Spleen (tissue), 11 donors: ENCODE results near the gene MFAP3L. TPM values are rescaled to one million over a fixed set of nuclear protein-coding genes. Genes with fewer than 3 reads are reported as not detected.

Source experiments
- DNase-seq: peaks from one replicate; pipeline ENCODE4 v3.0.0-alpha.2; 2020
- H3K27ac ChIP-seq, 8 donors: fragments of 200-600 bp; sonication (generic) in 7 of 8; 1 replicate in 4 of 8; 2 replicates in 4 of 8; pipeline versions ENCODE4 v1.5.0 to v1.8.0; 2016 to 2021; ENCODE audit warnings: inconsistent platforms in 4 of 8, mild to moderate bottlenecking in 4 of 8, moderate library complexity in 1 of 8
- H3K27me3 ChIP-seq, 7 donors: fragments of 200-600 bp; sonication (generic) in 6 of 7; replicated peaks in 1 of 7; 1 replicate in 4 of 7; 2 replicates in 3 of 7; pipeline versions ENCODE4 v1.5.0 to v1.8.0; 2016 to 2021; ENCODE audit warnings: inconsistent platforms in 3 of 7, mild to moderate bottlenecking in 1 of 7
- H3K36me3 ChIP-seq, 6 donors: fragments of 200-600 bp; sonication (generic) in 5 of 6; 1 replicate in 4 of 6; 2 replicates in 2 of 6; pipeline versions ENCODE4 v1.5.0 to v1.8.0; 2016 to 2021; ENCODE audit warnings: inconsistent platforms in 2 of 6
- H3K4me1 ChIP-seq, 6 donors: fragments of 200-600 bp; sonication (generic) in 5 of 6; 1 replicate in 3 of 6; 2 replicates in 3 of 6; pipeline versions ENCODE4 v1.5.0 to v1.8.0; 2016 to 2021; ENCODE audit warnings: inconsistent platforms in 3 of 6
- H3K4me3 ChIP-seq, 8 donors: fragments of 200-600 bp; sonication (generic) in 7 of 8; 1 replicate in 4 of 8; 2 replicates in 4 of 8; pipeline versions ENCODE4 v1.5.0 to v1.8.0; 2016 to 2021; ENCODE audit warnings: inconsistent platforms in 4 of 8, mild to moderate bottlenecking in 4 of 8, moderate library complexity in 2 of 8
- H3K9me3 ChIP-seq, 8 donors: fragments of 200-600 bp; sonication (generic) in 7 of 8; 1 replicate in 4 of 8; 2 replicates in 4 of 8; pipeline versions ENCODE4 v1.5.0 to v1.8.0; 2016 to 2021; ENCODE audit warnings: inconsistent platforms in 4 of 8
- CTCF ChIP-seq, 11 experiments: fragments of 200-600 bp in 7 of 11; fragments of 450-650 bp in 4 of 11; sonication (generic) in 4 of 11; IDR thresholded peaks in 8 of 11; conservative IDR thresholded peaks in 3 of 11; 1 replicate in 7 of 11; 2 replicates in 4 of 11; pipeline versions ENCODE4 v1.4.0 to v1.8.0; 2016 to 2021; ENCODE audit warnings: antibody characterized with exemption in 11 of 11, inconsistent platforms in 4 of 11, mild to moderate bottlenecking in 1 of 11
- POLR2A ChIP-seq, 3 donors: fragments of 450-650 bp; IDR thresholded peaks; one replicate each; pipeline ENCODE4 v1.5.1; 2017; ENCODE audit warnings: antibody characterized with exemption in 3 of 3, mild to moderate bottlenecking in 1 of 3
- POLR2AphosphoS5 ChIP-seq, 3 donors: sonication (generic); formaldehyde crosslinking; IDR thresholded peaks; one replicate each; pipeline ENCODE4 v1.5.1; 2017; ENCODE audit warnings: antibody characterized with exemption in 3 of 3
- WGBS, 5 donors: extraction: QIAGEN DNeasy Blood & Tissue Kit in 3 of 5; methylation state at CpG; one replicate each; pipeline versions ENCODE4 v1.1.5 to v1.1.7; 2013 to 2018; 5-methylcytosine and 5-hydroxymethylcytosine counted together
- intact Hi-C: fragments of 100-400 bp; cut with DNase I; formaldehyde crosslinking; loops from one replicate; pipeline ENCODE4 v1.15.0; 2023; ENCODE audit warnings: low total_unique reads
- polyA plus RNA-seq, 3 donors: library from polyadenylated mRNA; stranded (reverse); fragments of 200-250 nt; gene quantifications; one replicate each; pipeline ENCODE4 v1.2.1, GENCODE V29; 2013
- total RNA-seq, 7 donors: library from RNA; depleted of rRNA in 3 of 7; stranded (reverse); fragments of >200 nt in 3 of 7; fragmentation: NEBNext Ultra II Directional in 4 of 7; extraction: Animal tissue kit (Norgen Biotek cat#: 25700) in 4 of 7; gene quantifications; one replicate each; pipeline versions ENCODE4 v1.1.0 to v1.2.1, GENCODE V29; 2016 to 2021
- donor health status: healthy with polysubstance abuse.
- donor health status: DM: no; HTN: no; CAD: no; lungs with moderate emphysema.
- donor health status: DM: no; HTN: no; CAD: no.
- donor health status: Bipolar disorder and iron deficiency.
- donor health status: healthy.
- donor health status: DM: no; HTN: no; CAD: no.
- donor health status: DM: yes; HTN: yes; CAD: no.

Gene MFAP3L
- total and polyA plus RNA-seq, 10 donors: 0.35 to 14.3 (median 5.4) TPM

DNA sequence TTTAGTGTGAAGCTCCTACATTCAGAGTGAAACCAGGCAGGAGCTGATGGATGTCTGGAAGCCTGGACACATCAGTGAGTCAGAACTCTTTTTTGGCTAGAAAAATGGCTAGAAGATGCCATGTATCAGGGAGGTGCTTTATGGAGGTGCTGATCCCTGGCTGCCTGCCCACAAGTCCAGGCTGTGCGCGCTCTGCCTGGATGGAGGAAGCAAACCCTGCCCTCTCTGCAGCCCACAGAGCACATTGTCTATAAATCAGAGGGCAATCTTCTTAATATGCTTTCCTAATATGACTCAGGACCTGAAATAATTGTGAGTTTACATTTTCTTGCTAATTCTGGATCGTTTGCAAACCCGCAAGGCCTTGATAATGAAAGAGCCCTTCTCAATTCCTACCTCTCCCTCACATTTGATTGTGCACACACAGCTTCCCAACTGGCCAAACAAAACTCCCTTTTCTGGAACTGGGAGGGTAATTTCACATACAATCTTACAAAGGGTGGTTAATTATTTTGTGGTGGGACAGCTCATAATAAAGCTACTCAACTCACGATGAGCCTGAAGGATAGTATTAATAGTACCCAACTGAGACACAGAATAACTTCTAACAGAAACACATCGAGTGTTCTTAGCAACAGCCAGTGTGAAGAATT is 11.7 kb downstream of the MFAP3L start:
- TF ChIP-seq POLR2AphosphoS5 (IDR thresholded peaks at IDR 0.05) (no peak), CTCF (IDR thresholded peaks at IDR 0.05 in 8 of 11, conservative IDR thresholded peaks at IDR 0.05 in 3 of 11) (no peak), POLR2A (IDR thresholded peaks at IDR 0.05) (no peak)
- DNase-seq: no peak
- no peak overlapping the region for H3K4me3 ChIP-seq
- H3K4me1 ChIP-seq: no peaks in the 10 kb centered on the region
- H3K36me3 ChIP-seq: no peaks in the 10 kb centered on the region
- no peak overlapping the region for H3K27ac ChIP-seq
- intact Hi-C loops: no loop called here
- 64 to 74% (median 70%) methylated on average over 6 of the region's 6 CpGs for WGBS, 5 donors
- H3K9me3 ChIP-seq: no peaks in the 10 kb centered on the region
- no peaks in the 10 kb centered on the region for H3K27me3 ChIP-seq

DNA sequence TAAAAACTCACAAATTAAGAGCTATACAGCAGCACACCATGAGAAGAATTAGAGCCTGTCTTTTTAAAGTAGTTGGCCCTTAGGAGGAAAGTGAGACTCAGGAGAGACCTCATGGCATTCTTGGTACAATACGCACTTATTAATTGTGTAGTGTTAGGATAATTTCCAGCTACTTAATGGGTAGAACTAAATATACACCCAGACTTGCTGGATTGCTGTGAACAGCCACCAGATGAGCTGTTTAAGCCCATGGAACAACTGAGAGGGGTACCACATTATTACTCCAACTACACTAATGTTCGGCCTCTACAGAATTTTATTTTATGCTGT is 13.6 kb downstream of the MFAP3L start:
- peaks cover 0 to 12% (median 3%) of the 10 kb centered on the region in 6 donors for H3K4me1 ChIP-seq
- no peak for DNase-seq
- H3K4me3 ChIP-seq: no peak overlapping the region
- no peaks in the 10 kb centered on the region for H3K9me3 ChIP-seq
- peak overlapping the region in 5 of 8 donors; percentile 3 to 57 (median 40) for H3K27ac ChIP-seq
- H3K36me3 ChIP-seq: no peaks in the 10 kb centered on the region
- WGBS, 5 donors: 92 to 98% (median 95%) methylated on average over 2 of the region's 2 CpGs
- intact Hi-C loops: no loop called here
- H3K27me3 ChIP-seq: no peaks in the 10 kb centered on the region
- no peak for TF ChIP-seq POLR2AphosphoS5 (IDR thresholded peaks at IDR 0.05)
- TF ChIP-seq POLR2A (IDR thresholded peaks at IDR 0.05): no peak
- TF ChIP-seq CTCF (IDR thresholded peaks at IDR 0.05 in 8 of 11, conservative IDR thresholded peaks at IDR 0.05 in 3 of 11): no peak

GRCh38 chr4:170011921-170012628 is 14.1 kb downstream of the MFAP3L start:
- no peaks in the 10 kb centered on the region for H3K36me3 ChIP-seq
- TF ChIP-seq POLR2A (IDR thresholded peaks at IDR 0.05) (no peak), CTCF (IDR thresholded peaks at IDR 0.05 in 8 of 11, conservative IDR thresholded peaks at IDR 0.05 in 3 of 11) (no peak), POLR2AphosphoS5 (IDR thresholded peaks at IDR 0.05) (no peak)
- peaks cover 0 to 16% (median 3%) of the 10 kb centered on the region in 6 donors for H3K4me1 ChIP-seq
- H3K27ac ChIP-seq: peak overlapping the region in 5 of 8 donors; percentile 3 to 57 (median 40)
- WGBS, 5 donors: 28 to 43% (median 38%) methylated on average over 7 of the region's 7 CpGs
- intact Hi-C loops: no loop called here
- no peaks in the 10 kb centered on the region for H3K27me3 ChIP-seq
- DNase-seq: no peak
- no peak overlapping the region for H3K4me3 ChIP-seq
- no peaks in the 10 kb centered on the region for H3K9me3 ChIP-seq

GRCh38 chr4:170009291-170009690 is 16.9 kb downstream of the MFAP3L start:
- 73 to 95% (median 91%) methylated on average over 4 of the region's 4 CpGs for WGBS, 5 donors
- Histone ChIP-seq H3K4me3 (no peak overlapping the region), H3K4me1 (peaks cover 0 to 22% (median 3%) of the 10 kb centered on the region in 6 donors), H3K27ac (no peak overlapping the region), H3K36me3 (no peaks in the 10 kb centered on the region), H3K27me3 (no peaks in the 10 kb centered on the region), H3K9me3 (no peaks in the 10 kb centered on the region)
- intact Hi-C loops: no loop called here
- no peak for TF ChIP-seq CTCF (IDR thresholded peaks at IDR 0.05 in 8 of 11, conservative IDR thresholded peaks at IDR 0.05 in 3 of 11)
- no peak for TF ChIP-seq POLR2AphosphoS5 (IDR thresholded peaks at IDR 0.05)
- no peak for TF ChIP-seq POLR2A (IDR thresholded peaks at IDR 0.05)
- DNase-seq: no peak
